GM23338 (cell line): ENCODE data around the gene ATOH8. TPM values are rescaled to one million over a fixed set of nuclear protein-coding genes. Genes with fewer than 3 reads are reported as not detected.

Experiments
- ATAC-seq: fragments of 200-7000 bp; cut with Tn5 transposase; 3 replicates; pipeline ENCODE4 v1.9.1; 2020
- DNase-seq: peaks from one replicate; pipeline ENCODE4 v3.0.0-alpha.2; 2015; ENCODE audit warnings: low spot score
- H2AFZ ChIP-seq: fragments of 200-600 bp; sonication (generic); 2 replicates; pipeline ENCODE4 v1.8.0; 2016; ENCODE audit warnings: antibody characterized with exemption, mild to moderate bottlenecking, moderate library complexity
- H3F3A ChIP-seq: fragments of 200-600 bp; sonication (generic); replicated peaks from 2 replicates; pipeline ENCODE4 v1.8.0; 2017; ENCODE audit warnings: antibody characterized with exemption, mixed run types, low read depth
- H3K27ac ChIP-seq: fragments of 200-600 bp; sonication (generic); 2 replicates; pipeline ENCODE4 v1.6.1; 2016; ENCODE audit warnings: low read depth
- H3K27me3 ChIP-seq: fragments of 200-600 bp; sonication (generic); 2 replicates; pipeline ENCODE4 v1.8.0; 2016; ENCODE audit warnings: mild to moderate bottlenecking, mixed run types, moderate library complexity; ENCODE audit not compliant: insufficient read depth
- H3K36me3 ChIP-seq: fragments of 200-600 bp; sonication (generic); 2 replicates; pipeline ENCODE4 v1.8.0; 2016; ENCODE audit warnings: mild to moderate bottlenecking; ENCODE audit not compliant: insufficient read depth
- H3K4me1 ChIP-seq: fragments of 200-600 bp; sonication (generic); 2 replicates; pipeline ENCODE4 v1.8.0; 2016; ENCODE audit warnings: mild to moderate bottlenecking, moderate library complexity; ENCODE audit not compliant: insufficient read depth
- H3K4me2 ChIP-seq: fragments of 200-600 bp; sonication (generic); 2 replicates; pipeline ENCODE4 v1.7.1; 2017; ENCODE audit warnings: mixed run types
- H3K4me3 ChIP-seq: fragments of 200-600 bp; sonication (generic); 2 replicates; pipeline ENCODE4 v1.6.1; 2016; ENCODE audit warnings: mixed run types
- H3K79me2 ChIP-seq: fragments of 200-600 bp; sonication (generic); replicated peaks from 2 replicates; pipeline ENCODE4 v1.8.0; 2017; ENCODE audit warnings: mild to moderate bottlenecking; ENCODE audit not compliant: insufficient read depth
- H3K9me2 ChIP-seq: fragments of 200-600 bp; sonication (generic); 2 replicates; pipeline ENCODE4 v1.8.0; 2017; ENCODE audit not compliant: insufficient read depth
- H4K20me1 ChIP-seq: fragments of 200-600 bp; sonication (generic); replicated peaks from 2 replicates; pipeline ENCODE4 v1.8.0; 2017; ENCODE audit warnings: mild to moderate bottlenecking; ENCODE audit not compliant: insufficient read depth
- H3K27ac Mint-ChIP-seq: 2 replicates; pipeline ENCODE4 v1.8.0; 2020; ENCODE audit warnings: inconsistent platforms, mild to moderate bottlenecking, moderate library complexity, mixed read lengths
- H3K27me3 Mint-ChIP-seq: 3 replicates; pipeline ENCODE4 v1.8.0; 2022; ENCODE audit warnings: low read depth, mild to moderate bottlenecking, moderate library complexity, mixed read lengths, inconsistent platforms; ENCODE audit not compliant: insufficient read depth, poor library complexity
- H3K36me3 Mint-ChIP-seq: 3 replicates; pipeline ENCODE4 v1.8.0; 2021; ENCODE audit warnings: low read depth, mild to moderate bottlenecking, inconsistent platforms, moderate library complexity, mixed read lengths
- H3K4me1 Mint-ChIP-seq: 3 replicates; pipeline ENCODE4 v1.8.0; 2020; ENCODE audit warnings: mild to moderate bottlenecking, inconsistent platforms, mixed read lengths
- H3K4me3 Mint-ChIP-seq: 3 replicates; pipeline ENCODE4 v1.8.0; 2021; ENCODE audit warnings: moderate library complexity, mild to moderate bottlenecking, inconsistent platforms, mixed read lengths
- H3K9me3 Mint-ChIP-seq: 3 replicates; pipeline ENCODE4 v1.8.0; 2020; ENCODE audit warnings: moderate library complexity, mild to moderate bottlenecking, inconsistent platforms, mixed read lengths
- CREB1 ChIP-seq: fragments of 250-450 bp; sonication (Bioruptor Pico); IDR thresholded peaks from 2 replicates; pipeline ENCODE4 v1.5.0; 2020; ENCODE audit warnings: low read depth, mild to moderate bottlenecking, moderate library complexity
- CTCF ChIP-seq, 2 experiments: fragments of 200-600 bp in 1 of 2; sonication (generic) in 1 of 2; conservative IDR thresholded peaks; 2 replicates each; pipeline versions ENCODE4 v1.5.1 to v1.6.1; 2016 to 2017; ENCODE audit warnings: antibody characterized with exemption in 2 of 2, low read depth in 2 of 2, mild to moderate bottlenecking in 2 of 2, moderate library complexity in 1 of 2
- ETS1 ChIP-seq: IDR thresholded peaks from 2 replicates; pipeline ENCODE4 v1.6.1; 2016; ENCODE audit warnings: antibody characterized with exemption
- EZH2 ChIP-seq: fragments of 200-600 bp; sonication (generic); IDR thresholded peaks from one replicate; pipeline ENCODE4 v1.8.0; 2017; ENCODE audit warnings: antibody characterized with exemption, mild to moderate bottlenecking, low read depth; ENCODE audit not compliant: unreplicated experiment
- JUNB ChIP-seq: IDR thresholded peaks from one replicate; pipeline ENCODE4 v1.6.1; 2016; ENCODE audit warnings: antibody characterized with exemption; ENCODE audit not compliant: unreplicated experiment
- NANOG ChIP-seq: IDR thresholded peaks from 2 replicates; pipeline ENCODE4 v1.6.1; 2016; ENCODE audit warnings: antibody characterized with exemption, borderline replicate concordance
- POLR2AphosphoS5 ChIP-seq: IDR thresholded peaks from 2 replicates; pipeline ENCODE4 v1.6.1; 2016; ENCODE audit warnings: antibody characterized with exemption, low read depth
- REST ChIP-seq: IDR thresholded peaks from one replicate; pipeline ENCODE4 v1.6.1; 2018; ENCODE audit warnings: antibody characterized with exemption; ENCODE audit not compliant: unreplicated experiment
- STAT1 ChIP-seq: IDR thresholded peaks from one replicate; pipeline ENCODE4 v1.6.1; 2016; ENCODE audit warnings: antibody characterized with exemption; ENCODE audit not compliant: unreplicated experiment
- ZNF114 ChIP-seq: fragments of 250-450 bp; sonication (Bioruptor Pico); IDR thresholded peaks from 2 replicates; pipeline ENCODE4 v1.5.0; 2020; ENCODE audit warnings: mild to moderate bottlenecking, moderate library complexity
- ZNF331 ChIP-seq: fragments of 250-450 bp; sonication (Bioruptor Pico); IDR thresholded peaks from 2 replicates; pipeline ENCODE4 v1.5.0; 2020; ENCODE audit warnings: low read depth, mild to moderate bottlenecking, moderate library complexity
- ZNF462 ChIP-seq: fragments of 250-450 bp; sonication (Bioruptor Pico); IDR thresholded peaks from 2 replicates; pipeline ENCODE4 v1.5.0; 2020; ENCODE audit warnings: mild to moderate bottlenecking, moderate library complexity
- polyA plus RNA-seq: library from polyadenylated mRNA; unstranded; fragments of >200 nt; fragmentation: Nextera tagmentation; extraction: Ambion mirVana; gene quantifications from 2 replicates; pipeline ENCODE4 v1.2.1, GENCODE V29; 2016
- total RNA-seq: library from RNA; depleted of rRNA; stranded (reverse); fragments of >200 nt; shearing (Covaris generic); gene quantifications from 2 replicates; pipeline ENCODE4 v1.2.3, GENCODE V29; 2014

The ATOH8 gene
- total and polyA plus RNA-seq, 2 experiments from 2014 or later: 0.11 to 0.97 TPM

GRCh38 chr2:85753525-85754312 lies at the start of gene ATOH8 (continued):
- no peak for TF ChIP-seq STAT1

GRCh38 chr2:85704038-85704437 lies 49.8 kb upstream of the ATOH8 start:
- Mint-ChIP-seq H3K9me3 (no peaks in the 10 kb centered on the region), H3K27ac (no peak overlapping the region), H3K4me1 (peaks cover 41% of the 10 kb centered on the region), H3K4me3 (no peak overlapping the region), H3K36me3 (no peaks in the 10 kb centered on the region), H3K27me3 (peaks cover 6% of the 10 kb centered on the region)
- no peaks in the 10 kb centered on the region for H3K9me2 ChIP-seq
- H3K36me3 ChIP-seq: no peaks in the 10 kb centered on the region
- peaks cover 16% of the 10 kb centered on the region for H3K4me1 ChIP-seq
- no peak overlapping the region for H3K27ac ChIP-seq
- ATAC-seq (no peak), DNase-seq (no peak)
- no peak overlapping the region for H3K4me3 ChIP-seq
- no peak overlapping the region for H2AFZ ChIP-seq
- H4K20me1 ChIP-seq: no peaks in the 10 kb centered on the region
- H3F3A ChIP-seq: no peaks in the 10 kb centered on the region
- H3K27me3 ChIP-seq: peaks cover 6% of the 10 kb centered on the region; the same call in 1 of the 2 replicates
- no peaks in the 10 kb centered on the region for H3K79me2 ChIP-seq
- no peak overlapping the region for H3K4me2 ChIP-seq
- TF ChIP-seq REST (no peak), STAT1 (no peak), ETS1 (no peak), EZH2 (no peak), ZNF462 (CRISPR knock-in tag) (no peak), CREB1 (CRISPR knock-in tag) (no peak), POLR2AphosphoS5 (no peak), NANOG (no peak), ZNF331 (CRISPR knock-in tag) (no peak), ZNF114 (CRISPR knock-in tag) (no peak), JUNB (no peak), CTCF (conservative IDR thresholded peaks at IDR 0.05; ENCODE audit: low read depth in 2 of 2) (no peak)
